Amniotic stem cell (primary cell): Measurements from ENCODE around the gene CFAP100.
A peak's percentile ranks its signal among the peaks of the same experiment; 100 is the strongest.

Source experiments
- DNase-seq: peaks from one replicate; lab custom pipeline; 2025; lab: John Stamatoyannopoulos, UW

Gene CFAP100

GRCh38 chr3:126377211-126377610, 17.5 kb upstream of the CFAP100 start:
- no peak for DNase-seq

GRCh38 chr3:126378341-126378751, 16.4 kb upstream of the CFAP100 start:
- DNase-seq, result no peak

GRCh38 chr3:126380011-126380768, 14.5 kb upstream of the CFAP100 start:
- no peak for DNase-seq

GRCh38 chr3:126381966-126382365, 12.7 kb upstream of the CFAP100 start:
- no peak for DNase-seq

- peak; percentile 52 for DNase-seq
Measured at GRCh38 chr3:126389112-126389793, 5.5 kb upstream of the CFAP100 start.

GRCh38 chr3:126389794-126390146, 4.9 kb upstream of the CFAP100 start:
- no peak for DNase-seq

GRCh38 chr3:126390201-126390600, 4.5 kb upstream of the CFAP100 start:
- no peak for DNase-seq

- no peak for DNase-seq
Measured at GRCh38 chr3:126390751-126391150, 4.0 kb upstream of the CFAP100 start.

- no peak for DNase-seq
Measured at GRCh38 chr3:126391631-126392030, 3.1 kb upstream of the CFAP100 start.

GRCh38 chr3:126392246-126392645, 2.5 kb upstream of the CFAP100 start:
- DNase-seq, result no peak

- DNase-seq, result no peak
Measured at GRCh38 chr3:126393563-126393962, 1.1 kb upstream of the CFAP100 start.

- DNase-seq, result no peak
Measured at GRCh38 chr3:126394977-126395321, 240 bp downstream of the CFAP100 start.

- DNase-seq, result no peak
Measured at GRCh38 chr3:126395846-126396513, 1.3 kb downstream of the CFAP100 start.

GRCh38 chr3:126396536-126396935, 1.8 kb downstream of the CFAP100 start:
- no peak for DNase-seq

GRCh38 chr3:126397610-126398422, 3.1 kb downstream of the CFAP100 start:
- no peak for DNase-seq

- no peak for DNase-seq
Measured at GRCh38 chr3:126398423-126399350, 4.0 kb downstream of the CFAP100 start.

- DNase-seq, result no peak
Measured at GRCh38 chr3:126399351-126399735, 4.6 kb downstream of the CFAP100 start.

- DNase-seq, result no peak
Measured at GRCh38 chr3:126399756-126400155, 5.0 kb downstream of the CFAP100 start.

- no peak for DNase-seq
Measured at GRCh38 chr3:126401611-126402160, 7.0 kb downstream of the CFAP100 start.

- no peak for DNase-seq
Measured at GRCh38 chr3:126402178-126402577, 7.5 kb downstream of the CFAP100 start.
